HFFc6 (cell line): Measurements from ENCODE around the gene CNTFR. TPM values are rescaled to one million over a fixed set of nuclear protein-coding genes. Genes with fewer than 3 reads are reported as not detected.

Source experiments
- DNase-seq: peaks from one replicate; pipeline ENCODE4 v3.0.0-alpha.2; 2018
- H3K27ac Mint-ChIP-seq: 2 replicates; pipeline ENCODE4 v1.8.0; 2020; ENCODE audit warnings: mild to moderate bottlenecking, mixed read lengths
- H3K27me3 Mint-ChIP-seq: 2 replicates; pipeline ENCODE4 v1.8.0; 2021; ENCODE audit warnings: mild to moderate bottlenecking, moderate library complexity, mixed read lengths; ENCODE audit not compliant: insufficient read depth
- H3K36me3 Mint-ChIP-seq: 2 replicates; pipeline ENCODE4 v1.8.0; 2021; ENCODE audit warnings: low read depth, mixed read lengths
- H3K4me1 Mint-ChIP-seq: 2 replicates; pipeline ENCODE4 v1.8.0; 2020; ENCODE audit warnings: low read depth, mixed read lengths
- H3K4me3 Mint-ChIP-seq: 2 replicates; pipeline ENCODE4 v1.8.0; 2020; ENCODE audit warnings: mild to moderate bottlenecking, moderate library complexity, mixed read lengths
- H3K9me3 Mint-ChIP-seq: 2 replicates; pipeline ENCODE4 v1.8.0; 2020; ENCODE audit warnings: mild to moderate bottlenecking, mixed read lengths
- total RNA-seq, 6 experiments: library from RNA; stranded (reverse); fragmentation: NEBNext Ultra II Directional; extraction: Animal tissue kit (Norgen Biotek cat#: 25700); gene quantifications; 2 replicates in 1 of 6; 3 replicates in 5 of 6; pipeline ENCODE4 v1.2.3, GENCODE V29; 2021
- TF ChIP-seq, protein P1 (sequence below): fragments of 200-600 bp; sonication (generic); IDR thresholded peaks from 2 replicates; pipeline ENCODE4 v1.5.0; 2021; ENCODE audit warnings: antibody characterized with exemption, mild to moderate bottlenecking

The CNTFR gene
- total RNA-seq, 6 experiments from 2014 or later = not detected

DNA sequence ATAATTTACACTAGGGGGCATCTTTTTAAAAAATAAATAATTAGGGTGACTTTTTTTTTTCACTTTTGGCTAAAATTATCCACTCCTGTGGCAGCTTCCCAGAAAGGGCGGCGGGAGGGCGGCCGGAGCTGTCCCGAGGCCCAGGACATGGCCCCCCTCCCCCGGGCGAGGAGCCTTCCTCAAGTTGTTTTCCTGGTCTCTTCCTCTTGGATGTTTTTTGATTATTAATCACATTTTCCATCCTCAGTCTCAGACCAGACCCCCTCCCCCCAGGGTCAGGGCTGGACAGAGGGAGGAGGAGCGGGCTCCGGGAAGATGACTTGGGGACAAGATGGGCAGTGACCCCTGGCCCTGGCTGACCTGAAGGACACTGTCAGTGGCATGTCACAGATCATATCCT is 4.7 kb upstream of the CNTFR start:
- peaks cover 56% of the 10 kb centered on the region for H3K27me3 Mint-ChIP-seq

DNA sequence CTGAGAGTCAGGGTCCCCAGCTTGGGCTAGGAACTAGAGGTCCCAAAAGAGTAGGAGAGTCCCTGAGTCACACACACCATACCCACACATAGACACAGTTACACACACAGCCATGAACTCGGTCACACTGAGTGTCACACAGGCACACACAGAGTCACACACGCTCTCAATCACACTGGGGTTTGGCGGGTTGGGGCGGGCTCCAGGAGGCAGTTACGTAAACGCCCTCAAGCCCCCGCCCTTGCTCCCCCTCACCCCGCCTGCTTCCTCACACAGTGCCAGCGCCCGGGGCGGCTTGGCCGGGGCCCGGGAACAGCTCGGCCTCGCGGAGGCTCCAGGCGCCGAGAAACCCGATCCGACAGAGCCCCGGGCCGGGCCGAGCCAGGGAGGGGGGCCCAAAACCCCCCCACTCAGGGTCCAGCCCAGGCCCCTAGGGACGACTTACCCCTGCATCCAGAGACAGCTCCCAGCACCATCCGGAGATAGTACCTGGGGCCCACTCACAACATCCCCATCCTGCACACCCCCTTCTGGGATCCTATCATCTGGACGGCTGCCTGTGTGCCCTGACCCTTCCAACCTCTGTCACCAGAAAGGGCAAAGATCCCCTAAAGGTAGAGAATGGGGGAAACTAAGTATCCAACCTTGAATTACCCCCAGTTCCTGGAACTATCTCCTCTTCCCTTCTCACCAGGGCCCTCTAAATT is 3.5 kb upstream of the CNTFR start:
- H3K36me3 Mint-ChIP-seq = no peaks in the 10 kb centered on the region
- no peak for DNase-seq

More for the DNA sequence above, 4.7 kb upstream of the CNTFR start:
- Mint-ChIP-seq H3K27ac (no peak overlapping the region), H3K9me3 (no peaks in the 10 kb centered on the region), H3K4me1 (no peaks in the 10 kb centered on the region), H3K4me3 (no peak overlapping the region), H3K36me3 (no peaks in the 10 kb centered on the region)
- no peak for DNase-seq
- TF ChIP-seq, protein P1, sequence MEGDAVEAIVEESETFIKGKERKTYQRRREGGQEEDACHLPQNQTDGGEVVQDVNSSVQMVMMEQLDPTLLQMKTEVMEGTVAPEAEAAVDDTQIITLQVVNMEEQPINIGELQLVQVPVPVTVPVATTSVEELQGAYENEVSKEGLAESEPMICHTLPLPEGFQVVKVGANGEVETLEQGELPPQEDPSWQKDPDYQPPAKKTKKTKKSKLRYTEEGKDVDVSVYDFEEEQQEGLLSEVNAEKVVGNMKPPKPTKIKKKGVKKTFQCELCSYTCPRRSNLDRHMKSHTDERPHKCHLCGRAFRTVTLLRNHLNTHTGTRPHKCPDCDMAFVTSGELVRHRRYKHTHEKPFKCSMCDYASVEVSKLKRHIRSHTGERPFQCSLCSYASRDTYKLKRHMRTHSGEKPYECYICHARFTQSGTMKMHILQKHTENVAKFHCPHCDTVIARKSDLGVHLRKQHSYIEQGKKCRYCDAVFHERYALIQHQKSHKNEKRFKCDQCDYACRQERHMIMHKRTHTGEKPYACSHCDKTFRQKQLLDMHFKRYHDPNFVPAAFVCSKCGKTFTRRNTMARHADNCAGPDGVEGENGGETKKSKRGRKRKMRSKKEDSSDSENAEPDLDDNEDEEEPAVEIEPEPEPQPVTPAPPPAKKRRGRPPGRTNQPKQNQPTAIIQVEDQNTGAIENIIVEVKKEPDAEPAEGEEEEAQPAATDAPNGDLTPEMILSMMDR = no peak; the same call in 1 of the 2 replicates

DNA sequence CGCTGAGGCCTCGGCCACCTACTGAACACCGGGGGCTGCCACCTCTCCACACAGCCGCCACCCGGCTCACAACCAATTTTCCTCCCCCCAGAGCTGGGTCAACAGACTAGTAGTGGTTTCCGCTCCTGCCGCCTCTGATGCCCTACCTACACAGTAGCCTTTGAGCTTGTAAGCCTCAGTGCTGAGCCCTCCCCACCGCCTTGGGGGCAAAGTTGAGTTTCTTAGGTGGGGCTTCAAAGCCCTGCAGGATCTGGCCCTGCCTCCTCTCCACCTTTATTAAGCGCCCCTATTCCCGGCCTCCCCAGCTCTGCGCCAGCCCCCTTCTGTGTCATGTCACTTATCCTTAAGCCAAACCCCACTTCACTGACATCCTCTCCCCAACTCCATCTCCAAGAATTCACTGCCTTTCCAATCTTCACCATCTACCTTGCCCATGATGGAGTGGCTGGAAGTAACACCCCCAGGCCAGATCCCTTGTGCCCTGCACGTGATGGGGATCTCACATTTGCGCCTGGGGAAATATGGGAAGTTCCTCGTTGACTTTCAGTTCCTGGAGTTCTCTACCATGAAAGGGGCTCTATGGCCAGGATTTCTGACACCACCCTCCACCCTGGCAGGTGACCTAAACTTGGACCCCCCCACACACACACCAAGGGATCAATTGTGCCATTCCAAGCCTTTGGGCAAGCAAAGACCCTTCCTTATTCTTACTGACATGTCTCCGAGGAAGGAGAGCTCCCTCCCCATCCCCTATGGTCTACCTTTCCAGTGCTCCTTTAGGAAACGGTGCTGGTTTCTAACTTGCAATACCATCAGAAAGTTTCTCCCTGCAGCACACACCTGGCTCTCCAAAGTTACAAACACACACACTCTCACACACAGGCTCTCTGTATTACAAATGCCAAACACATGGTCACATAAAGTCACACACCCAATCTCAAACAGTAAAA is 2.7 kb upstream of the CNTFR start:
- TF ChIP-seq, protein P1 = peak; percentile 58
- Mint-ChIP-seq H3K4me3 (no peak overlapping the region), H3K27ac (no peak overlapping the region), H3K9me3 (no peaks in the 10 kb centered on the region), H3K36me3 (no peaks in the 10 kb centered on the region), H3K4me1 (no peaks in the 10 kb centered on the region), H3K27me3 (peaks cover 63% of the 10 kb centered on the region)
- DNase-seq = no peak

More for the DNA sequence above, 3.5 kb upstream of the CNTFR start:
- Mint-ChIP-seq H3K27ac (no peak overlapping the region), H3K4me3 (no peak overlapping the region), H3K9me3 (no peaks in the 10 kb centered on the region), H3K27me3 (peaks cover 63% of the 10 kb centered on the region), H3K4me1 (no peaks in the 10 kb centered on the region)
- TF ChIP-seq, protein P1 = no peak

DNA sequence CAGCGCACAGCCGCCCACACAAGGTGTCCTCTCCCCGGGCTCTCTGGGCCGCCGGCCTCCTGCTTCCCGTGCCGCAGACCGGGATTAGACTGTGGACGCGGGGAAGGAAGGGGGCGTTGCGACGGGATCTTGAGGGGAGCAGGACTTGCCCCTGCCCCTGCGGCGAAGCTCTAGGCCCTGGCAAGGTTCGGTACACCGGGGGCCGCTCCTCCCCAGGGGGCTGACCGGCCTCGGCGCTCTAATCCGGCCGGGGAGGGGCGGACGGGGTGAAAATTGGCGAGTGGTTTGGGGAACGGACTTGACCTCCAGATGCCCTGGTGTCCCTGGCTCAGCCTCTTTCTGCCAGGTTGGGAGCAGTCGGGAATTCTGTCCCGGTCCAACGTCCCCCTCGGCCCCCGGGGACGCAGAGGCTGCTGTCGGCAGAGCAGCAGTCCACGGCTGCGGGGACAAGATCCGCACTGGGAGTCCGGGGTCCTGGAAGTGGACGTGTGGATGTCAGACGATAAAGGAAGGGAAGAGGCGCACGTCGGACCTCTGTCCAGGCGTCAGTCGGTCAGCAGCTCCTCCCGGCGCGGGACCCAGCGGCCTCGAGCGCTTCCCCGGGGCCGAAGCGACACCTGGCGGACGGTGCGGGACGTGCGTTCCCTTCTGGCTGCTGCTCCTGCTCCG is 1.9 kb upstream of the CNTFR start:
- no peak overlapping the region for H3K4me3 Mint-ChIP-seq
- TF ChIP-seq, protein P1 = peak; percentile 95
- H3K27ac Mint-ChIP-seq = no peak overlapping the region
- H3K36me3 Mint-ChIP-seq = no peaks in the 10 kb centered on the region
- H3K4me1 Mint-ChIP-seq = no peaks in the 10 kb centered on the region
- H3K27me3 Mint-ChIP-seq = peaks cover 65% of the 10 kb centered on the region
- H3K9me3 Mint-ChIP-seq = no peaks in the 10 kb centered on the region
- DNase-seq = peak; percentile 54
